GM12873 (cell line): ENCODE results near the gene ZNF765.

Experiments used
- TF ChIP-seq, protein P1 (sequence below): IDR thresholded peaks from 2 replicates; pipeline ENCODE4 v1.5.1; 2012; ENCODE audit warnings: low read depth, mild to moderate bottlenecking, moderate library complexity, low read length, control low read depth; ENCODE audit not compliant: insufficient read depth; ENCODE audit errors: missing control alignments

The ZNF765 gene

GRCh38 chr19:53455828-53456227, 60.9 kb downstream of the ZNF765 start:
- TF ChIP-seq, protein P1, sequence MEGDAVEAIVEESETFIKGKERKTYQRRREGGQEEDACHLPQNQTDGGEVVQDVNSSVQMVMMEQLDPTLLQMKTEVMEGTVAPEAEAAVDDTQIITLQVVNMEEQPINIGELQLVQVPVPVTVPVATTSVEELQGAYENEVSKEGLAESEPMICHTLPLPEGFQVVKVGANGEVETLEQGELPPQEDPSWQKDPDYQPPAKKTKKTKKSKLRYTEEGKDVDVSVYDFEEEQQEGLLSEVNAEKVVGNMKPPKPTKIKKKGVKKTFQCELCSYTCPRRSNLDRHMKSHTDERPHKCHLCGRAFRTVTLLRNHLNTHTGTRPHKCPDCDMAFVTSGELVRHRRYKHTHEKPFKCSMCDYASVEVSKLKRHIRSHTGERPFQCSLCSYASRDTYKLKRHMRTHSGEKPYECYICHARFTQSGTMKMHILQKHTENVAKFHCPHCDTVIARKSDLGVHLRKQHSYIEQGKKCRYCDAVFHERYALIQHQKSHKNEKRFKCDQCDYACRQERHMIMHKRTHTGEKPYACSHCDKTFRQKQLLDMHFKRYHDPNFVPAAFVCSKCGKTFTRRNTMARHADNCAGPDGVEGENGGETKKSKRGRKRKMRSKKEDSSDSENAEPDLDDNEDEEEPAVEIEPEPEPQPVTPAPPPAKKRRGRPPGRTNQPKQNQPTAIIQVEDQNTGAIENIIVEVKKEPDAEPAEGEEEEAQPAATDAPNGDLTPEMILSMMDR = no peak

DNA sequence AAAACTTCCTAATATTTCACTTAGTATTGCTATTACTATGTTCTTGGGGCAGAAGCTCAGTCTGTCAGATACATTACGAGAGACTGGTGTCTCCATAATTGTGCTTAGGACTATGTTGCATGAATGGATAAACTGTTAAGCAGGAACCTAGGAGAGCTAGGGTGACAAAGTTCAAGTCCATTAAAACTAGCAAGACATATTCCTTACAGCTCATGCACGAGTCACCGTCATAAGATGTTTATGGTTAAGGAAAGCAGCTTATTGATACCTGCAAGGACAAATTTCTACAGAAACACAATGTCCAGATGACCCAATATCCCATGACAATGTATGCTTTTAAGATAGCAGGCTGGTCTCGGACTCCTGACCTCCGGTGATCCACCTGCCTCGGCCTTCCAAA, 66.9 kb downstream of the ZNF765 start:
- TF ChIP-seq, protein P1 = no peak

- TF ChIP-seq, protein P1 = no peak
These were observed 67.9 kb downstream of the ZNF765 start for GRCh38 chr19:53462861-53463260.

GRCh38 chr19:53463263-53463662, 68.3 kb downstream of the ZNF765 start:
- TF ChIP-seq, protein P1 = no peak

DNA sequence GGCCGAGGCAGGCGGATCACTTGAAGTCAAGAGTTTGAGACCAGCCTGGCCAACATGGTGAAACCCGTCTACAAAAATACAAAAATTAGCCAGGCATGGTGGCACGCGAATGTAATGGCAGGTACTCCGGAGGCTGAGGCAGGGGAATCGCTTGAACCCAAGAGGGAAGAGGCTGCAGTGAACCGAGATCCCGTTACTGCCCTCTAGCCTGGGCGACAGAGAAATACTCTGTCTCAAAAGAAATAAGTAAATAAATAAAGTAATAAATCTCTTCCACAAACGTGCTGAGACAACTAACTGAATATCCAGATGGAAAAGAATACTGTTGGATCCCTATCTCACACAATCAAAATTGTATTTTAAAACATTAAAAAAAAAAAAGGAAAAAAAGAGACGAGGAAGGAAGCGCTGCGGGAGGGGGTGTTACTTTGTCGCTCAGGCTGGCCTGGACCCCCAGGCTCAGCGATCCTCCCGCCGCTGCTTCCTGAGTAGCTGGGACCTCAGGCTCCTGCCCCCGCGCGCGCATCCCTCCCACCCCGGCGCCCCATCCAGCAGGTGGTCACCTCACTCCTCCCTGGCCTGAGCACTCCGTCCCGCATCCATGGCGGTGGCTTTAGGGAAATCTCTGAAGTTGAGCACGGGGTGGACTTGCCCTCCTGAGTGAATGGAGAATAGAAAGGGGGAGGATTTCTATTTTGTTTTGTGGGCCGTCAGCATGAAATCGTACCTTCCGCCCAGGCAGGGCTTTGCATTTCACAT, 72.0 kb downstream of the ZNF765 start:
- TF ChIP-seq, protein P1 = no peak

DNA sequence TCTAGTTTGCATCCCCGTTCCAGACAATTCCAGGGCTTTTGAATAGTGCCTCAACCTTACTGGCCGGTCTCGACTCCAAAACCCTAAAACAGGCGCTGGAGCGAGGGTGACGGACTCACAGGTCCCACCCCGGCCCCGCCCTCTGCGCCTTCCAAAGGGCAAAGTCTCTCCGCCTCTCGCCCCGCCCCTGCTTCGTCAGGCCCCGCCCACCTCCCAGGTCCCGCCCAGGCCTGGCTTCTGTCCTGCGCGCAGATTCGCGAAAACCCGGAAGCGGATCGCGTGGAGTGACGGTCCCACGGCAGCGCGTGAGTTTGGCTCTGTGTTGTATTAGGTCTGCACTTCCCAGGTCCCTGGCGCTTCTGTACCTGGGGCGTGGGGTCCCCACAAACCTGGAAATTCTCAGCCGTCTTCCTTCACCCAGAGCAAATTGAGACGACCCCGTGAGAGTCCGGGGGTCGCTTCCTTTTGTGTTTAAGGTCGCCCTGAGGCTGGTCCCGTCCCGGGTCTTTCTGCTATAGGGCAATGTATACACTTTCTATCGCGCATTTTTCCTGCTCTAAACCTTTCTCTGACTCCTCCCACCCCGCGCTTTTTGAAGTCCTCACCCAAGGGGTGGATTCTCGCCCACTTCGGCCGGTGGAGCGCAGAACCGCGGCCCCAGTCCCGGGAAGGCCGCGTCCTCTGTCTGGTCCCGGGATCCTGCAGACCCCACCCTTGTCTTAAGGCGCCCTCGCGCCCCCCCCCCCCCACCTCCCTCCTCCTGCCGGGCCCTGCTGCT, 72.7 kb downstream of the ZNF765 start, which contains the start of gene ZNF813:
TSS of gene ZNF813 (plus strand) at position 249 of the 778 bp plus-strand sequence. CDS start 16,090 bp downstream, outside the sequence.
- TF ChIP-seq, protein P1 = no peak

DNA sequence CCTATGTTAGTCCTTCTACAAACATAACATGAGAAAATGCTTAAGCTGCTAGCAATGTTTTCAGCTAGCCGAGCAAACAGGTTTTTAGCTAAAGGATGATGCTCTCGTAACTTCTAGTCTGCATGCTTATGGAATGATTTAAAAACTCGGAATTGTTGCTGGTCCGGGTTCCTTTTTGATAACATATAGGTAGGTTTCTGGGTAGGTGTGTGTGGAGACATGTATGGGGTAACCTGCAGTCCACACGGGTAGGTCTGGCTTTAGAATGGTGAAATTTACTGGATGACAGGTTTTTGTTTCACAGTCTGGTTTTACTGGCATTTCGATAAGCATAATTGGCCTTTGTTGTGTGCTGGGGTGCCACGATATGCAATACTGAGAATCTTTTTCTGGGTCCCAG, 77.0 kb downstream of the ZNF765 start:
- TF ChIP-seq, protein P1 = no peak
